ENCODE data around the gene PUM2. TPM values are rescaled to one million over a fixed set of nuclear protein-coding genes. Genes with fewer than 3 reads are reported as not detected.

PUM2 gene
- total RNA-seq, 1 donor from 2014 or later, result 69.8 TPM

DNA sequence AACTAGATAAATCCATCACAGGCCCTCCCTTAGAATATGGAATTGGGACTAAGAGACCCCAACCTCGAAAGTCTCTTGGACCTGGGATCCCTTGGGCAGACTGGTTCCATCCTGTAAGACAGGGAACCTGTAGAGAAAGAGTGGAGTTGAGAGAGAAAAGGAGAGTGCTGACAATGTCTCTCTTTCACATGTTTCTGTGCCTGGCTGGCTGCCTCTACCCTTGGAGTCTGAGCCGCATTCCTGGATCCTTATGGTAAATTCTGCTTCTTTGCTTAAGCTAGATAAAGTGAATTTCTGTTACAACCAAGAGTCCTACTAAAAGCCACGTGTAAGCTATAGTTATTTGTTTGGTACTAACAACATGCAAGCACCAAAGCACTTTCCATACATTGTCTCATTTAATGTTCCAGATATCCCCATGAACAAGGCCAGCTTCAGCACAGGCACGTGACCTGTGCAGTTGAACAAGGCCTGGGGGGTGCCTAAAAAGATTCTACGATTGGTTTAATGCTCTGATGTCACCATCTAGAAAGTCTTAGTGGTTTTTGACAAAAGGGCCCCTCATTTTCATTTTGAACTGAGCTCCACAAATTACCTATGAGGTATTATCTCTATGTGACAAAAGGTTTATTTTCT is 2.1 kb upstream of the PUM2 start:
- DNase-seq, result no peak
- TF ChIP-seq, protein P1, sequence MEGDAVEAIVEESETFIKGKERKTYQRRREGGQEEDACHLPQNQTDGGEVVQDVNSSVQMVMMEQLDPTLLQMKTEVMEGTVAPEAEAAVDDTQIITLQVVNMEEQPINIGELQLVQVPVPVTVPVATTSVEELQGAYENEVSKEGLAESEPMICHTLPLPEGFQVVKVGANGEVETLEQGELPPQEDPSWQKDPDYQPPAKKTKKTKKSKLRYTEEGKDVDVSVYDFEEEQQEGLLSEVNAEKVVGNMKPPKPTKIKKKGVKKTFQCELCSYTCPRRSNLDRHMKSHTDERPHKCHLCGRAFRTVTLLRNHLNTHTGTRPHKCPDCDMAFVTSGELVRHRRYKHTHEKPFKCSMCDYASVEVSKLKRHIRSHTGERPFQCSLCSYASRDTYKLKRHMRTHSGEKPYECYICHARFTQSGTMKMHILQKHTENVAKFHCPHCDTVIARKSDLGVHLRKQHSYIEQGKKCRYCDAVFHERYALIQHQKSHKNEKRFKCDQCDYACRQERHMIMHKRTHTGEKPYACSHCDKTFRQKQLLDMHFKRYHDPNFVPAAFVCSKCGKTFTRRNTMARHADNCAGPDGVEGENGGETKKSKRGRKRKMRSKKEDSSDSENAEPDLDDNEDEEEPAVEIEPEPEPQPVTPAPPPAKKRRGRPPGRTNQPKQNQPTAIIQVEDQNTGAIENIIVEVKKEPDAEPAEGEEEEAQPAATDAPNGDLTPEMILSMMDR (IDR thresholded peaks at IDR 0.05; ENCODE audit: borderline replicate concordance), result no peak
- Histone ChIP-seq H3K27ac (replicated peaks) (no peak overlapping the region), H3K4me1 (peaks cover 44% of the 10 kb centered on the region), H3K9me3 (replicated peaks) (no peaks in the 10 kb centered on the region), H3K36me3 (no peaks in the 10 kb centered on the region), H3K27me3 (ENCODE audit: low read depth) (no peaks in the 10 kb centered on the region), H3K4me3 (no peak overlapping the region)
- intact Hi-C loops (cut with micrococcal nuclease), result no loop called here

- no peak for DNase-seq
- no peaks in the 10 kb centered on the region for H3K27me3 ChIP-seq (ENCODE audit: low read depth)
- H3K36me3 ChIP-seq, result no peaks in the 10 kb centered on the region
- H3K4me1 ChIP-seq, result peaks cover 49% of the 10 kb centered on the region
- H3K4me3 ChIP-seq, result no peak overlapping the region
- peak overlapping the region; percentile 98 for H3K27ac ChIP-seq (replicated peaks)
- H3K9me3 ChIP-seq (replicated peaks), result no peaks in the 10 kb centered on the region
- intact Hi-C loops (cut with micrococcal nuclease), result no loop called here
- TF ChIP-seq, protein P1 (IDR thresholded peaks at IDR 0.05; ENCODE audit: borderline replicate concordance), result no peak
Observed at GRCh38 chr2:20352230-20352578, 1.6 kb upstream of the PUM2 start.

DNA sequence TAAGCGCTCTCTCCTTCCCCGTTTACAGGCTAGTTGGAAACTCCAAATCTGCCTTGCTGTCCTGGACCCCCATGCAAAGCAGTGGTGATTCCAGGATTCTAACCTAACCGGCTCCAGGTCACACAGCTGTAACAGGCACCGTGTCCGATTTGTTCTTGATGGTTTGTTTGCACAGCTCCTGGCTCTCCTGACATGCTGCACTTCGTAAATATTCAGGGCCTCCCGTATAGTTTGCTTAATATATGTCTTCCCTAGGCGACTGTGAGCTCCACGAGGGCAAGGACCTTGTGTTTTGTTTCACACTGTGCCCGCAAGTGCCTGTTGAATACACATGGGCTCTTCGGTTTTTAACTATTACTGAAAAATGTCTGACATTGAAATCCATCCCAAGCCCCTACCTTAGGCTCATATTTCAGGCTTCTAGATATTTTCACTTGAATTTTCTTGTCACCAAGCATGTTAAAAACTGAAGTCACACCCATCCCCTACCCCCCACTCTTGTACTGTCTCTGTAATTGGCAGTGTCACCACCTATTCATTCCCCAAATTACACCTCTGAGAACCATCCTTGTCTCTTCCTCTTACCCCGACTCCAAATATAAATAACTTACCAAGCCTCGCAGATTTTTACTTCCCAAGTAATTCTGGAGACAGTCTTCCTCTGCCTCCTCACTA is 1.0 kb upstream of the PUM2 start:
- intact Hi-C loops (cut with micrococcal nuclease), result no loop called here
- H3K36me3 ChIP-seq, result no peaks in the 10 kb centered on the region
- peak overlapping the region; percentile 98 for H3K4me3 ChIP-seq
- TF ChIP-seq, protein P1 (IDR thresholded peaks at IDR 0.05; ENCODE audit: borderline replicate concordance), result no peak
- no peak for DNase-seq
- H3K27me3 ChIP-seq (ENCODE audit: low read depth), result no peaks in the 10 kb centered on the region
- peaks cover 54% of the 10 kb centered on the region for H3K4me1 ChIP-seq
- no peaks in the 10 kb centered on the region for H3K9me3 ChIP-seq (replicated peaks)
- H3K27ac ChIP-seq (replicated peaks), result peak overlapping the region; percentile 98

DNA sequence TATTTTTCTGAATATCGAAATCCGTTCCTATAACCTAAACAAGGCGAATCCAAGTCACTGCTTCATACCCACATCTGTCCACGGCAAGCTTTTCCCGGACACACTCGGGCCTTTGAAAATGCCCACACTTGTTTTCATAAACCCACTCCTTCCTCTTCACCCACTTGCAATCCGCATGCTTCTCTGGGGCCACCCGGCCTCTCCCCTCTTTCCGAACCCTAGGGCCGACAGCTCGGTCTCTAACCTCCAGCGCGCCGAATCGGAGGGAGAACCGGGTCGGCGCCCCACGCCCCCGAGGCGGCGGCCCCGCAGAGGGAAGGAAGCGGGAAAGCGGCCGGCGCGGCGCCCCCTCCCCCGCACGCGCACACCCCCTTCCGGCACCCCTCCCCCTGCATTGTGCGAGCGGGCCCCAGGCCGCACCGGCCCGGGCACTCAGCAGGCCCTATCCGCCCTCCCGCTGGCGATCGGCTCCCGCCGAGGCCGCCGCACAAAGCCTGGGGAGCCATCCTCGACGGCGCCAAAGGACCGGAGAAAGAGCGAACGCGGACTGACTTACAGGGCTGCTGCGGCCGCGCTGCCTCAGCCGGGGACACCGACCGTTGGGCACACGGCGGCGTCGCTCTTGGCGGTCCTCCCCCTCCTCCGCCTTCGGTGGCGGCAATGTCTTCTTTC is 467 bp downstream of the PUM2 start:
- peak; percentile 44 for DNase-seq
- H3K36me3 ChIP-seq, result no peaks in the 10 kb centered on the region
- intact Hi-C loops (cut with micrococcal nuclease), result no loop called here
- H3K27ac ChIP-seq (replicated peaks), result peak overlapping the region; percentile 98
- H3K9me3 ChIP-seq (replicated peaks), result no peaks in the 10 kb centered on the region
- peak overlapping the region; percentile 98 for H3K4me3 ChIP-seq
- H3K4me1 ChIP-seq, result peaks cover 69% of the 10 kb centered on the region
- TF ChIP-seq, protein P1 (IDR thresholded peaks at IDR 0.05; ENCODE audit: borderline replicate concordance), result no peak
- no peaks in the 10 kb centered on the region for H3K27me3 ChIP-seq (ENCODE audit: low read depth)

GRCh38 chr2:20349513-20349921 is 1.1 kb downstream of the PUM2 start:
- Histone ChIP-seq H3K36me3 (no peaks in the 10 kb centered on the region), H3K4me1 (peaks cover 75% of the 10 kb centered on the region), H3K4me3 (peak overlapping the region; percentile 98), H3K27ac (replicated peaks) (peak overlapping the region; percentile 98), H3K27me3 (ENCODE audit: low read depth) (no peaks in the 10 kb centered on the region), H3K9me3 (replicated peaks) (no peaks in the 10 kb centered on the region)
- TF ChIP-seq, protein P1 (IDR thresholded peaks at IDR 0.05; ENCODE audit: borderline replicate concordance), result no peak
- intact Hi-C loops (cut with micrococcal nuclease), result no loop called here
- no peak for DNase-seq

All from left ventricle myocardium inferior (tissue), 1 donor.